Esophagus muscularis mucosa (tissue), 4 donors: ENCODE measurements around the gene CCNI.

ENCODE experiments used
- CTCF ChIP-seq, 3 experiments: fragments of 200-600 bp in 2 of 3; fragments of 450-650 bp in 1 of 3; sonication (generic) in 2 of 3; IDR thresholded peaks; one replicate each; pipeline ENCODE4 v1.5.1; 2017 to 2019; ENCODE audit warnings: antibody characterized with exemption in 3 of 3, mild to moderate bottlenecking in 2 of 3, moderate library complexity in 1 of 3
- EP300 ChIP-seq: sonication (generic); formaldehyde crosslinking; IDR thresholded peaks from one replicate; pipeline ENCODE4 v1.6.1; 2017; ENCODE audit warnings: antibody characterized with exemption
- POLR2A ChIP-seq: fragments of 450-650 bp; IDR thresholded peaks from one replicate; pipeline ENCODE4 v1.6.1; 2017; ENCODE audit warnings: antibody characterized with exemption, moderate library complexity, mild to moderate bottlenecking, low read depth
- POLR2AphosphoS5 ChIP-seq, 2 donors: sonication (generic); formaldehyde crosslinking; IDR thresholded peaks; one replicate each; pipeline ENCODE4 v1.6.1; 2017; ENCODE audit warnings: antibody characterized with exemption in 2 of 2

GRCh38 chr4:77093401-77093800, 17.6 kb upstream of the CCNI start:
- TF ChIP-seq CTCF (IDR thresholded peaks at IDR 0.05) (no peak), POLR2AphosphoS5 (IDR thresholded peaks at IDR 0.05) (no peak), POLR2A (no peak), EP300 (no peak)
